GM19468 (cell line): ENCODE measurements around the gene MYBL2.
A peak's percentile ranks its signal among the peaks of the same experiment; 100 is the strongest.

Experiments
- ATAC-seq: cut with Tn5 transposase; IDR thresholded peaks from one replicate; pipeline ENCODE4 v1.9.1; 2021; ENCODE audit warnings: mild to moderate bottlenecking, moderate library complexity, moderate number of reproducible peaks; ENCODE audit not compliant: unreplicated experiment; ENCODE audit errors: extremely low read depth

The MYBL2 gene

GRCh38 chr20:43721097-43721428 is 54.1 kb downstream of the MYBL2 start:
- no peak for ATAC-seq

- ATAC-seq: no peak
Observed at GRCh38 chr20:43721429-43722152, 54.7 kb downstream of the MYBL2 start.

GRCh38 chr20:43722153-43722505 is 55.2 kb downstream of the MYBL2 start:
- ATAC-seq: no peak

GRCh38 chr20:43723186-43723585 is 56.3 kb downstream of the MYBL2 start:
- ATAC-seq: no peak

- no peak for ATAC-seq
Observed at GRCh38 chr20:43723735-43724134, 56.8 kb downstream of the MYBL2 start.

GRCh38 chr20:43724383-43724782 is 57.5 kb downstream of the MYBL2 start:
- no peak for ATAC-seq

GRCh38 chr20:43725666-43726065 is 58.8 kb downstream of the MYBL2 start:
- ATAC-seq: no peak

GRCh38 chr20:43726333-43726732 is 59.4 kb downstream of the MYBL2 start:
- no peak for ATAC-seq

- no peak for ATAC-seq
Observed at GRCh38 chr20:43726811-43727338, 60.0 kb downstream of the MYBL2 start, which contains the start of gene GTSF1L. Gene GTSF1L (minus strand): TSS chr20:43727002. CDS start chr20:43726694, 308 bp downstream.

- peak; percentile 39 for ATAC-seq
Observed at GRCh38 chr20:43727980-43728590, 61.2 kb downstream of the MYBL2 start.

GRCh38 chr20:43728686-43729255 is 61.9 kb downstream of the MYBL2 start:
- ATAC-seq: no peak

GRCh38 chr20:43731469-43731868 is 64.6 kb downstream of the MYBL2 start:
- no peak for ATAC-seq

GRCh38 chr20:43731927-43732326 is 65.0 kb downstream of the MYBL2 start:
- no peak for ATAC-seq

GRCh38 chr20:43736588-43737158 is 69.8 kb downstream of the MYBL2 start:
- no peak for ATAC-seq

GRCh38 chr20:43737925-43738324 is 71.0 kb downstream of the MYBL2 start:
- no peak for ATAC-seq

GRCh38 chr20:43739148-43739749 is 72.3 kb downstream of the MYBL2 start:
- ATAC-seq: no peak

GRCh38 chr20:43740642-43741041 is 73.7 kb downstream of the MYBL2 start:
- no peak for ATAC-seq

- ATAC-seq: no peak
Observed at GRCh38 chr20:43744151-43744611, 77.3 kb downstream of the MYBL2 start.

GRCh38 chr20:43744966-43745730 is 78.2 kb downstream of the MYBL2 start:
- ATAC-seq: no peak
